HepG2 (cell line): ENCODE measurements around the gene UBC. TPM values are rescaled to one million over a fixed set of nuclear protein-coding genes. Genes with fewer than 3 reads are reported as not detected.

ENCODE experiments used
- EHMT2 ChIP-seq: fragments of 200-600 bp; sonication (generic); IDR thresholded peaks from 2 replicates; pipeline ENCODE4 v1.7.0; 2017; ENCODE audit warnings: antibody characterized with exemption, low read depth, low read length, borderline replicate concordance
- ESRRA ChIP-seq: sonication (generic); formaldehyde crosslinking; IDR thresholded peaks from 2 replicates; pipeline ENCODE4 v1.5.1; 2020; ENCODE audit warnings: mild to moderate bottlenecking, low read depth, missing genetic modification reagents
- GTF2F1 ChIP-seq: fragments of 150-350 bp; IDR thresholded peaks from 2 replicates; pipeline ENCODE4 v1.6.1; 2014; ENCODE audit warnings: low read length
- HNRNPL ChIP-seq: fragments of 200-400 bp; formaldehyde crosslinking; IDR thresholded peaks from 2 replicates; pipeline ENCODE4 v1.6.1; 2017; ENCODE audit warnings: mild to moderate bottlenecking, low read depth, low read length
- IRF1 ChIP-seq: sonication (generic); formaldehyde crosslinking; IDR thresholded peaks from 2 replicates; pipeline ENCODE4 v1.4.0; 2020; ENCODE audit warnings: low read depth, mild to moderate bottlenecking, missing genetic modification reagents
- MXD4 ChIP-seq: IDR thresholded peaks from 2 replicates; pipeline ENCODE4 v1.6.1; 2016; ENCODE audit warnings: mild to moderate bottlenecking, missing biosample characterization, missing genetic modification reagents
- NFE2L2 ChIP-seq: fragments of 150-350 bp; IDR thresholded peaks from 2 replicates; pipeline ENCODE4 v1.6.1; 2014; ENCODE audit warnings: low read length
- RFX3 ChIP-seq: IDR thresholded peaks from 2 replicates; pipeline ENCODE4 v1.6.1; 2016; ENCODE audit warnings: missing biosample characterization, missing genetic modification reagents
- U2AF1 ChIP-seq: fragments of 200-400 bp; formaldehyde crosslinking; optimal IDR thresholded peaks from 2 replicates; pipeline ENCODE3; 2017; ENCODE audit warnings: mild to moderate bottlenecking, low read depth, low read length
- ZBTB49 ChIP-seq: sonication (generic); formaldehyde crosslinking; IDR thresholded peaks from 2 replicates; pipeline ENCODE4 v1.4.0; 2020; ENCODE audit warnings: missing genetic modification reagents, borderline replicate concordance
- ZFY ChIP-seq: sonication (generic); formaldehyde crosslinking; IDR thresholded peaks from 2 replicates; pipeline ENCODE4 v1.4.0; 2020; ENCODE audit warnings: missing genetic modification reagents
- ZHX2 ChIP-seq, 2 experiments: sonication (generic) in 1 of 2; formaldehyde crosslinking in 1 of 2; IDR thresholded peaks; 2 replicates each; pipeline versions ENCODE4 v1.6.1 to v1.9.0; 2014 to 2022; ENCODE audit warnings: antibody characterized with exemption in 1 of 2, borderline replicate concordance in 1 of 2, inconsistent platforms in 1 of 2, low read depth in 1 of 2, missing genetic modification reagents in 1 of 2
- ZNF121 ChIP-seq: sonication (generic); formaldehyde crosslinking; IDR thresholded peaks from 2 replicates; pipeline ENCODE4 v1.5.0; 2020; ENCODE audit warnings: mild to moderate bottlenecking, missing genetic modification reagents
- ZNF367 ChIP-seq: sonication (generic); formaldehyde crosslinking; IDR thresholded peaks from 2 replicates; pipeline ENCODE4 v1.4.0; 2020; ENCODE audit warnings: missing genetic modification reagents, borderline replicate concordance
- ZNF501 ChIP-seq: sonication (generic); formaldehyde crosslinking; IDR thresholded peaks from 2 replicates; pipeline ENCODE4 v1.5.1; 2020; ENCODE audit warnings: mild to moderate bottlenecking, moderate library complexity, missing genetic modification reagents
- ZNF552 ChIP-seq: sonication (generic); formaldehyde crosslinking; IDR thresholded peaks from 2 replicates; pipeline ENCODE4 v1.9.0; 2022; ENCODE audit warnings: missing genetic modification reagents, mild to moderate bottlenecking, borderline replicate concordance
- ZSCAN31 ChIP-seq: sonication (generic); formaldehyde crosslinking; IDR thresholded peaks from 2 replicates; pipeline ENCODE4 v1.5.0; 2020; ENCODE audit warnings: low read depth, mild to moderate bottlenecking, missing genetic modification reagents
- polyA plus RNA-seq, 8 experiments: library from polyadenylated mRNA; depleted of rRNA in 3 of 8; stranded (reverse) in 7 of 8; unstranded in 1 of 8; fragments of >200 nt; fragmentation: Illumina TruSeq in 4 of 8; extraction: Trizol in 4 of 8; gene quantifications; 2 replicates each; pipeline versions ENCODE4 v1.2.1 to v1.2.3, GENCODE V29; 2011 to 2016; ENCODE audit warnings: low read depth in 4 of 8, missing spikeins in 1 of 8, mixed read lengths in 1 of 8; ENCODE audit not compliant: insufficient read depth in 1 of 8
- total RNA-seq, 5 experiments: library from RNA; depleted of rRNA; stranded (reverse); fragments of >200 nt; fragmentation: Illumina TruSeq; extraction: Trizol; gene quantifications; 2 replicates each; pipeline ENCODE4 v1.2.3, GENCODE V29; 2016; ENCODE audit warnings: low read depth in 1 of 5
- TF ChIP-seq, protein P1 (sequence below): sonication (generic); formaldehyde crosslinking; IDR thresholded peaks from 2 replicates; pipeline ENCODE4 v1.8.0; 2022; ENCODE audit warnings: missing genetic modification reagents, mild to moderate bottlenecking, inconsistent platforms, borderline replicate concordance

Gene UBC
- total and polyA plus RNA-seq, 2 of the 13 experiments (the other 11 are each of a cell fraction or from before 2014, with no cell fraction given) = 805 to 1,432 TPM

- TF ChIP-seq, protein P1, sequence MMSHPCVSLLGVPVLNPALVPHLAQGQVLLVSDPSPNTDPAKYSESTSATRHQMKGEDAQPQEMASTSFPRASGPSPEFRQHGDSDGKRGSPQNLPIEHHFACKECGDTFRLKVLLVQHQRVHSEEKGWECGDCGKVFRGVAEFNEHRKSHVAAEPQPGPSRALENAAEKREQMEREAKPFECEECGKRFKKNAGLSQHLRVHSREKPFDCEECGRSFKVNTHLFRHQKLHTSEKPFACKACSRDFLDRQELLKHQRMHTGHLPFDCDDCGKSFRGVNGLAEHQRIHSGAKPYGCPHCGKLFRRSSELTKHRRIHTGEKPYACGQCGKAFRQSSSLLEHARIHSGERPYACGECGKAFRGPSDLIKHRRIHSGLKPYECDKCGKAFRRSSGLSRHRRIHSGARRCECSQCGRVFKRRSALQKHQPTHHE (CRISPR knock-in tag) = no peak
- TF ChIP-seq ZHX2 (IDR thresholded peaks at IDR 0.05; ENCODE audit: low read depth) (0 out of 2 replicates have a peak, but pooled peaks have one; percentile 22), ZHX2 (CRISPR knock-in tag; IDR thresholded peaks at IDR 0.05; ENCODE audit: borderline replicate concordance) (no peak), NFE2L2 (no peak), ESRRA (CRISPR knock-in tag) (no peak), MXD4 (no peak), ZSCAN31 (CRISPR knock-in tag) (no peak), U2AF1 (no peak), RFX3 (CRISPR knock-in tag) (no peak), ZFY (peak; percentile 33; the same call in 1 of the 2 replicates), ZNF121 (no peak), HNRNPL (no peak), IRF1 (CRISPR knock-in tag) (no peak), GTF2F1 (no peak), ZNF367 (CRISPR knock-in tag) (no peak), ZBTB49 (CRISPR knock-in tag) (no peak), EHMT2 (no peak), ZNF501 (CRISPR knock-in tag) (0 out of 2 replicates have a peak, but pooled peaks have one; percentile 30), ZNF552 (CRISPR knock-in tag) (no peak)
Measured at GRCh38 chr12:124928095-124928911, 13.9 kb upstream of the UBC start (continued).
